ENCODE results near the gene PSMA7.
"Not testable (repeated sequence)": the region's sequence is repeated elsewhere in the genome, so short reads cannot be mapped to it uniquely, and the experiment has no call there.

The PSMA7 gene

DNA sequence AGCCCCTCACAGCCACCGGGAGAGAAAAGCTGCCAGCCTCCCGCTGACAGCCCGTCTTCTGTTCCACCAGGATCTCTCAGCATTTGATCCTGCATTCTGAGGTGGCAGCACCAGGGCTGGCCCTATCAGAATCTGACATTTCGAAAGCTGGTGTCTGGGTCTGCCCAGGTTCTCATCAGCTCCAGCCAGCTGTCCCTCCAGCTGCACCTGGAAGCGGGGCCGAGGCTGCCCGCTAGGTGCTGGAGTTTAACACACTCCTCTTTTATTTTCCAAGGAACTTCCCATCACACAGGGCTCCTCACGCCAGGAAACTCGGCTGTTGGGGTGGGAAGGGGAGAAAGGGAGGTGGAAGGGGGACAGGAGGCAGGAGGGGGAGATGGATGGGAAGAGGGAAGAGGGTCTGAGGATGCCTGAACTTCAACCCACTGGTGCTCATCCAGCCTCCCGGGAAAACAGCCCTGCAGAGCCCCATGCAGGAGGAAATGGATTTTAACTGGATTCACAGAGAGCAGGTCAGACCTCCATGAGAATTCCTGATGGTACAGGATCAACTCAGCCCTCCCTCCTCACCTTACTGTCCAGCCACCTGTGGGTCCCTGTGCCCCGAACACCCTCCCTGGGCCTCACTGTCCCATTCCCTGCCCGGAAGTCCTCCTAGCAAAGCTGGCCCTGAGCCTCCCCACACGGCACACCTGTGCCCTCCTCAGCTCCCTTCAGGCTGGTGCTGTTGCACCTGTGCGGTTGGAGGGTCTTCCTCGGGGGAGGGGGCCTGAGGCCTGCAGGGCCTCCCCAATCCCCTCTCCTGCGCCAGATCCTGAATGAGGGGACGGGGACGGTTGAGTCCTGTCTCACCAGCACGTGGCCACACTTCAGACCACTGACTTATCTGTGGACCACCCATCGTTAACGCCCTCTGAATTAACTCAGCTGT is 24.8 kb downstream of the PSMA7 start:
- DNase-seq: no peak

- DNase-seq: no peak
These were observed 25.5 kb downstream of the PSMA7 start for GRCh38 chr20:62117658-62118057.

- DNase-seq: peak; percentile 72
These were observed 25.9 kb downstream of the PSMA7 start for GRCh38 chr20:62117362-62117646.

DNA sequence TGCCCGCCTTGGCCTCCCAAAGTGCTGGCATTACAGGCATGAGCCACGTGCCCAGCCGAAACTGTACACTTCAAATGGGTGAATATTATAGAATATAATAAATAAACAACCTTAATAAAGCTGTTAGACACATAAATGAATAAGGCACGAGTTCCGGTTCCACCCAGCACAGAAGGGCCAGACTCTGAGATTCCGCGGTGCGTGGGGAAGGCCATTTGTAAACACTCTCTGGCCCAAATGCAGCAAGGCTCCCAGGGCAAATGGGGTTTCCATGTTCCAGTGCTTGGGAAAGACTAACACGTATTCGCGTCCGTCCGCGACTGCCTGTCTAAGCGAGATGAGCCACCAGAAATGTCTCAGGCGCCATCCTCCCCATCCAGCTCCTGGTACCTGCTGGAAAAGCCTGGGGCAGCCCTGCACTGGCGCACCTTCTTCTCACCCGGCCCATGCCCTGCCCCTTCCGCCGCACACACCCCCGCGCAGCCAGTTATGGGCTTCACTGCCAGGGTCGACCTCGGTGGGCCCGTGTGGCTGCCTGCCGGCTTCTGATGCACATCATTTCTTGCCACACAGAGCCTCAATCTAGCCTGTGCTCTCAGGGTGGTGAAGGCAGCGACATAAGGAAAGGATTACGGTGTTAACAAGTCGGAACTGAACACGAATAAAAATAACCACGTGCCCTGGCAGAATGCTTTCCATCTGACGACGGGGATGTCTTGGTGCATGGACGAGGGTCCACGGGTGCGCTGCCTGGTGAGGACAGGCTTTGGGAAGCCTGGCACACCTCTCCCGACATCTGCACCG is 26.4 kb downstream of the PSMA7 start:
- no peak for DNase-seq

GRCh38 chr20:62115800-62116407 is 27.3 kb downstream of the PSMA7 start:
- DNase-seq: not testable (repeated sequence)

DNA sequence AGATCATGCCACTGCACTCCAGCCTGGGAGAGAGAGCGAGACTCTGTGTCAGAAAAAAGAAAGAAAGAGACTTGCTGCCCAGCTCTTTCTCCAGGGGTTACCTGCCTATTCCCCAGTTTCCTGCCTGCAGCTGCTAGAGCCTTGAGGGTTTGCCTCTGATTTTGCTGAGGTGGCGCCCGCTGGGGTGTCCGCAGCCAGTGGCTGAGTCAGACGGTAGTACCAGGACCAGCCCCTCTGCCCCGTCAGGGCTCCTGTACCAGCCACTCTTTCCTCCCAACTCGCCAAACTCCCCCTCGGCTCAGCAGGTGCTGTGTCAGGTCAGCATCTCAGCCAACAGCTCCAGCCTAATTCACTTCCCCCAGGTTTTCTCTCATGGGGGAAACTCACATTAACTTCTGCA is 28.3 kb downstream of the PSMA7 start:
- no peak for DNase-seq

DNA sequence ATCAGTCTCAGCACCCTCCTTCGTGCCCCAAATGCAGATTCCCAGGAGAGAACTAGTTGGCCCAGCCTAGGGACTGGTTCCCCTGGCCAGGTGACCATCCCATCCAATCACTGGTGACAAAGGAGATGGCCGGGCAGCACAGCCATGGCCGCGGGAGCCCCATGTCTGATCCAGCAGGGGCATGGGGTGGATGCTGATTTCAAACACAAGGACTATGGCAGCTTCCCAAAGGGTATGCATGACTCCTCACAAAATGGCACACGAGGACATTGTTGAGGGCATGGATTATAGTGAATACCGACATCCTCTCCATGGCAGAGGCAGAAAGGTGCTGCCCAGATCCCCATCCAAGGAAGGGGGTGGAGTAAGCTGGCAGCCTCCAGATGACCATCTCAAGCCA is 30.8 kb downstream of the PSMA7 start:
- no peak for DNase-seq

- DNase-seq: no peak
These were observed 32.0 kb downstream of the PSMA7 start for GRCh38 chr20:62111148-62111547.

DNA sequence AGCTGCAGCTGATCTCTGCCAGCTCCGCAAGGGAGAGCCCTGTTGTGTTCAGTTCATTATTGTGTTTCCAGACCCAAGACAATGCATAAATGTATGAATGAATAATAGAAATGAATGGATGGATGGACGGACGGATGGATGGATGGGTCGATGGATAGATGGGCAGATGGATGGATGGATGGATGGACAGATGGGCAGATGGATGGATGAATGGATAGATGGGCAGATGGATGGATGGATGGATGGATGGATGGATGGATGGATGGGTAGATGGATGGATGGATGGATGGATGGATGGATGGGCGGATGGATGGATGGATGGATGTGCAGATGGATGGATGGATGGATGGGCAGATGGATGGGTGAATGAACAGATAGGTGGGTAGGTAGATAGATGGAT is 37.6 kb downstream of the PSMA7 start:
- no peak for DNase-seq

- DNase-seq: no peak
These were observed 38.3 kb downstream of the PSMA7 start for GRCh38 chr20:62104791-62105345.

GRCh38 chr20:62104234-62104789 is 38.9 kb downstream of the PSMA7 start:
- DNase-seq: no peak

DNA sequence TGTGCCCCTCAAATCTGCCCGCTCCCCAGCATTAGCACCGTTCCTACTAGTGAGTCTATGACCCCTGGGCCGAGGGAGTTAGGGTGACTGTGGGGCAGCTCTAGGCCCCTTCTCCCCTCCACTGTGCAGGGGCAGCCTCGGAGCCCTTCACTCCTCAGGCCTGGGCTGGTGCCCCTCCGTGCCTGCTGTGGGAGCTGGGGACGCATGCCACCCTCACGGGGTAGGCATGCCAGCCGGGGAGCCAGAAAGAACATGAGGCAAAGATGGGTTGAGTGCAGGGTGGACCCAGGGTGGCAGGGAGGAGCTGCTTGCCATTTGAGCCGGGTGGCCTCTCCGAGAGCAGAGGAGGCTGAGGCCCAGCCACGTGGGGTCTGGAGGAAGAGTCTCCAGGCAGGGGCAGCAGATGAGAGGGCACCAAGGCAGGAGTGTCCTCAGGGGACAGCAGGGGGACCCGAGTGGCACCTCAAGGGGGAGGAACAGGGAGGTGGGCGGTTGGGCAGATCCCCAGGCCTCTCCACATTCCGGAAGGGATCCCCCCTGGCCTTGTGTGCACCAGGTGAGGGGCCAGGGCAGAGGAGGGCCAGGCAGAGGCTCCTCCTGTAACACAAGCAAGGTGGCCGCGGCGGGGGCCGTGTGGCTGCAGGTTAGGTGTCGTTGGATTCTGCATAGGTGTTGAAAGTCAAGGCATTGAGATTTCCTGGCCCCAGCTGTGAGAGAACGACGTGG is 39.5 kb downstream of the PSMA7 start:
- DNase-seq: no peak

DNA sequence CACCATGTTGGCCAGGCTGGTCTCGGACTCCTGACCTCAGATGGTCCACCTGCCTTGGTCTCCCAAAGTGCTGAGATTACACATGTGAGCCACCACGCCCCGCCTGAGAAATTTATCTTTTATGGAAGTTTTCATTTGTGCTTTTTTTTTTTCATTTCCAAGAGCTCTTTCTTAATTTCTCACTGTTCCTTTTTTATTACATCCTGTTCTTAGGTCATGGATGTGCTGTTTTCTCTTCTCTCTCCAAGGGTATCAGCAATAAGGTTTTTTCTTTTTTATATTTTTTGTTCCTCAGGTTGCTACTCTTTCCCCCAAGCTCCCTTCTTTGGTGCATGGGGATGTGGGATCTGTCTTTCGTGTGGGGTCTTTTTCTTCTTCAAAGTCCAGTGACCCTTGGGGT is 42.1 kb downstream of the PSMA7 start:
- DNase-seq: no peak

DNA sequence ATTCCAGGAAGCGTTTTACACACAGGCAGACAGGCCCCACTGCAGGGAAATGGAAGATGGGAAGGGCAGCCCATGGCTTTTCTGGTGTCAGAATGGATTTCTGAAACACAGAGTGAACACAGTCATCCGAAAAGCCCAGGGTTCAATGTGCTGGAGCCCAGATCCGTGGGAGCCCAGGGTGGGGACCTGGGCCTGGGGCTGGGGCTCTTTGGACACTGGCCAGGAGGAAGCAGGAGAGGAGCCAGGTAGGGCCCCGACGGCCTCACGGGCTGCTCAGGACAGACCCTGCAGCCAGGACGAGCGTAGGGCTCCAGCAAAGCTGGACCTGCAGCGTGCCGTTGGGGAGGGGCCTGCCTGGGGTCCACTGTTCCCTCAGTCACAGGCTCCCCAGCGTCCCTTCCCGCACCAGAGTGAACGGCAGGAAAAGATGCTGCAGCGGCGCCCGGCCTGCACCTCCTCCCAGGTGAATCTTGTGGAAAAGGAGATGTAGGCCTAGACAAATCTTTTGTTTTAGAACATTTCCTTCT is 45.2 kb downstream of the PSMA7 start:
- DNase-seq: no peak

DNA sequence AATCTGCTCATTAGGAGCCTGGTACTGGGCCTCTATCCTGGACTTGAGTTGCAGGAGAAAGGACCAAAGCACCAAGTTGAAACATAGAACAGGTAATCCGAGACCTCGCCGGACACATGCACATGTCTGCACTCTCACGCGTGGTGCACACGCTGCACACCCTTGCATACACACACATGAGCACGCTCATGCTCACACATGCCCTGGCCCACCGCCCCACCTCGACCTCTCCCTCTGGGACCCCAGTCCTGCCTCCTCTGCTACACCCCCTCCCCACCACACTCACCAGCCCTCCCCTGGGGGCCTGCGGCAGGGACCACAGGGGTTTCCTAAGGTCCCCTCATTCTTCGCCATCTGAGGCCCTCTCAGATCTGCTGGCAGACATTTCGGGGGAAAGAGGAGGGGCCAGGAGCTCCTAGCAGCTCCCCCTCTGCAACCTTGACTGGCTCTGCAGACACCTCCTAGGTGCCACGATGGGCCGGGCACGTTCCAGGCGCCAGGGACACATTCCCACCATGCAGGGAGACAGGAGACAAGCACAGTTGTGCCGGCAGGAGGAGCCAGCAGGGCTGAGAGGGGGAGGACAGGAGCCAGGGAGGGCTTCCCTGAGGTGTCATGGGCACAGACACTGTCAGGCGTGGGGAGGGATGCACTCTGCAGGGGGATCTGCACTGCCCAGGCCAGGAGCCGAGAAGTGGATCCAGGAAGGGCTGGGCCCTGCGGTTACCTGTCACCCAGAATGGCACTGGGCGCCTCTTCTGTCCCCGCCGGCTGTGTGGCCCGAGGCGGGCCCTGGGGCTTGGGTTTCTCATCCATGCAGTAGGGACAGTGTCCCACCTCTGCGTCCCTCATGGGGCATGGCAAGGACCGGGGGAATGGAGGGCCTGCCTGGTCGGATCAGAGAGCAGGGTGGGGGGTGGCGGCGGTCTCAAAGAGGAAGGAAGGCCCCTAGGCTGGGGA is 46.5 kb downstream of the PSMA7 start:
- no peak for DNase-seq

DNA sequence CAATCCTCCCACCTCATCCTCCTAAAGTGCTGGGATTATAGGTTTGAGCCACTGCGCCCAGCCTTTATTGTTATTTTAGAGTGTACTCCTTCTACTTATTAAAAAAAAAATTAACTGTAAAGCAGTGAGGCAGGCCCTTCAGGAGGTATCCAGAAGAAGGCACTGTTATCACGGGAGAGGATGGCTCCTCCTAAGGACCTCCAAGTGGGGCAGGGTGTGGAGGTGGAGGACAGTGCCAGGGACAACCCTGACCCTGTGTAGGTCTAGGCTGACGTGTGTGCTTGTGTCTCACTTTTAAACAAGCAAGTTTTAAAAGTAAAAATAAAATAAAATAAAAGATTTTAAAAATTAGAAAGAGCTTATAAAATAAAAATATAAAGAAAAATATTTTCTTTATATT is 53.8 kb downstream of the PSMA7 start:
- no peak for DNase-seq

- no peak for DNase-seq
These were observed 54.7 kb downstream of the PSMA7 start for GRCh38 chr20:62088258-62089127.

GRCh38 chr20:62087632-62088031 is 55.6 kb downstream of the PSMA7 start:
- DNase-seq: no peak

GRCh38 chr20:62087227-62087626 is 56.0 kb downstream of the PSMA7 start:
- no peak for DNase-seq

Data from NCI-H2029 (cell line).